ENCODE results near the gene MIPOL1.

- TF ChIP-seq FOS (IDR thresholded peaks at IDR 0.05; ENCODE audit: borderline replicate concordance, insufficient read depth, low read length) = no peak
- TF ChIP-seq, protein P1, sequence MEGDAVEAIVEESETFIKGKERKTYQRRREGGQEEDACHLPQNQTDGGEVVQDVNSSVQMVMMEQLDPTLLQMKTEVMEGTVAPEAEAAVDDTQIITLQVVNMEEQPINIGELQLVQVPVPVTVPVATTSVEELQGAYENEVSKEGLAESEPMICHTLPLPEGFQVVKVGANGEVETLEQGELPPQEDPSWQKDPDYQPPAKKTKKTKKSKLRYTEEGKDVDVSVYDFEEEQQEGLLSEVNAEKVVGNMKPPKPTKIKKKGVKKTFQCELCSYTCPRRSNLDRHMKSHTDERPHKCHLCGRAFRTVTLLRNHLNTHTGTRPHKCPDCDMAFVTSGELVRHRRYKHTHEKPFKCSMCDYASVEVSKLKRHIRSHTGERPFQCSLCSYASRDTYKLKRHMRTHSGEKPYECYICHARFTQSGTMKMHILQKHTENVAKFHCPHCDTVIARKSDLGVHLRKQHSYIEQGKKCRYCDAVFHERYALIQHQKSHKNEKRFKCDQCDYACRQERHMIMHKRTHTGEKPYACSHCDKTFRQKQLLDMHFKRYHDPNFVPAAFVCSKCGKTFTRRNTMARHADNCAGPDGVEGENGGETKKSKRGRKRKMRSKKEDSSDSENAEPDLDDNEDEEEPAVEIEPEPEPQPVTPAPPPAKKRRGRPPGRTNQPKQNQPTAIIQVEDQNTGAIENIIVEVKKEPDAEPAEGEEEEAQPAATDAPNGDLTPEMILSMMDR (IDR thresholded peaks at IDR 0.05; ENCODE audit: extremely low read depth in 1 of 2, insufficient read depth in 1 of 2, low read depth in 1 of 2, low read length in 2 of 2) = no peak
- TF ChIP-seq POLR2A (IDR thresholded peaks at IDR 0.05; ENCODE audit: low read depth, low read length) = no peak
- no peak for TF ChIP-seq EZH2 (IDR thresholded peaks at IDR 0.05; ENCODE audit: borderline replicate concordance, low read depth, low read length, severe bottlenecking)
Measured at GRCh38 chr14:37262649-37263048, 64.9 kb downstream of the MIPOL1 start.
